Thyroid gland (tissue), 4 donors: Measurements from ENCODE around the gene ADGRF3. TPM values are rescaled to one million over a fixed set of nuclear protein-coding genes. Genes with fewer than 3 reads are reported as not detected.
A peak's percentile ranks its signal among the peaks of the same experiment; 100 is the strongest.

Experiments
- DNase-seq, 2 donors: peaks; one replicate each; pipeline ENCODE4 v3.0.0-alpha.2; 2019
- H3K27ac ChIP-seq, 3 donors: fragments of 200-600 bp; sonication (generic); 1 replicate in 2 of 3; 2 replicates in 1 of 3; pipeline ENCODE4 v1.5.1; 2016 to 2019; ENCODE audit warnings: mild to moderate bottlenecking in 1 of 3, moderate library complexity in 1 of 3
- H3K27me3 ChIP-seq: fragments of 200-600 bp; sonication (generic); one replicate; pipeline ENCODE4 v1.5.1; 2019
- H3K36me3 ChIP-seq, 2 donors: fragments of 200-600 bp; sonication (generic); one replicate each; pipeline ENCODE4 v1.5.1; 2016 to 2019
- H3K4me1 ChIP-seq, 2 donors: fragments of 200-600 bp; sonication (generic); one replicate each; pipeline ENCODE4 v1.5.1; 2017 to 2019
- H3K4me3 ChIP-seq, 3 donors: fragments of 200-600 bp; sonication (generic); replicated peaks in 1 of 3; 1 replicate in 2 of 3; 2 replicates in 1 of 3; pipeline ENCODE4 v1.5.1; 2016; ENCODE audit warnings: mild to moderate bottlenecking in 1 of 3
- H3K9me3 ChIP-seq: fragments of 200-600 bp; sonication (generic); one replicate; pipeline ENCODE4 v1.5.1; 2017
- CTCF ChIP-seq, 6 experiments: fragments of 200-600 bp in 3 of 6; fragments of 450-650 bp in 3 of 6; sonication (generic) in 3 of 6; IDR thresholded peaks; one replicate each; pipeline ENCODE4 v1.5.1; 2016 to 2019; ENCODE audit warnings: antibody characterized with exemption in 6 of 6, mild to moderate bottlenecking in 2 of 6, inconsistent platforms in 1 of 6, moderate library complexity in 1 of 6
- POLR2A ChIP-seq, 2 donors: fragments of 450-650 bp; IDR thresholded peaks; one replicate each; pipeline ENCODE4 v1.6.1; 2017; ENCODE audit warnings: antibody characterized with exemption in 2 of 2, mild to moderate bottlenecking in 2 of 2, moderate library complexity in 1 of 2
- WGBS, 2 donors: methylation state at CpG; one replicate each; pipeline ENCODE4 v1.1.5; 2017; 5-methylcytosine and 5-hydroxymethylcytosine counted together
- intact Hi-C: fragments of 100-400 bp; cut with DNase I; formaldehyde crosslinking; loops from one replicate; pipeline ENCODE4 v1.15.1; 2023
- total RNA-seq, 4 donors: library from RNA; depleted of rRNA; stranded (reverse); fragments of >200 nt; gene quantifications; one replicate each; pipeline ENCODE4 v1.2.3, GENCODE V29; 2016

Gene ADGRF3
- total RNA-seq, 4 donors from 2014 or later, result 0.15 to 0.38 TPM; not detected in 2

GRCh38 chr2:26284132-26284531 lies 62.5 kb downstream of the ADGRF3 start:
- DNase-seq, result no peak
- TF ChIP-seq CTCF (IDR thresholded peaks at IDR 0.05), result no peak
- TF ChIP-seq POLR2A (IDR thresholded peaks at IDR 0.05), result no peak
- no peaks in the 10 kb centered on the region for H3K4me1 ChIP-seq
- H3K9me3 ChIP-seq, result no peaks in the 10 kb centered on the region
- no peak overlapping the region for H3K4me3 ChIP-seq
- no peak overlapping the region for H3K27ac ChIP-seq
- peaks cover 52 to 62% of the 10 kb centered on the region in 2 donors for H3K36me3 ChIP-seq
- WGBS, 2 donors, result 95% methylated on average over 3 of the region's 3 CpGs
- intact Hi-C loops, result no loop called here
- H3K27me3 ChIP-seq, result no peaks in the 10 kb centered on the region

- Histone ChIP-seq H3K27me3 (no peaks in the 10 kb centered on the region), H3K27ac (no peak overlapping the region), H3K4me1 (no peaks in the 10 kb centered on the region), H3K4me3 (no peak overlapping the region), H3K36me3 (peaks cover 54 to 67% of the 10 kb centered on the region in 2 donors), H3K9me3 (no peaks in the 10 kb centered on the region)
- no peak for TF ChIP-seq CTCF (IDR thresholded peaks at IDR 0.05)
- no peak for TF ChIP-seq POLR2A (IDR thresholded peaks at IDR 0.05)
- intact Hi-C loops, result no loop called here
- no peak for DNase-seq
- 95 to 99% methylated on average over 2 of the region's 2 CpGs for WGBS, 2 donors
Measured at GRCh38 chr2:26283606-26284005, 63.0 kb downstream of the ADGRF3 start.

GRCh38 chr2:26281226-26281625 lies 65.4 kb downstream of the ADGRF3 start:
- Histone ChIP-seq H3K27ac (no peak overlapping the region), H3K4me1 (peaks cover 0 to 5% of the 10 kb centered on the region in 2 donors), H3K27me3 (no peaks in the 10 kb centered on the region), H3K36me3 (peaks cover 56 to 64% of the 10 kb centered on the region in 2 donors), H3K9me3 (no peaks in the 10 kb centered on the region), H3K4me3 (no peak overlapping the region)
- 87 to 94% methylated on average over 2 of the region's 2 CpGs for WGBS, 2 donors
- intact Hi-C loops, result no loop called here
- TF ChIP-seq POLR2A (IDR thresholded peaks at IDR 0.05) (no peak), CTCF (IDR thresholded peaks at IDR 0.05) (no peak)
- no peak for DNase-seq

GRCh38 chr2:26279886-26280285 lies 66.7 kb downstream of the ADGRF3 start:
- WGBS, 2 donors, result 93 to 98% methylated on average over 3 of the region's 3 CpGs
- DNase-seq, result no peak
- no peak overlapping the region for H3K4me3 ChIP-seq
- H3K4me1 ChIP-seq, result peaks cover 8 to 16% of the 10 kb centered on the region in 2 donors
- no peaks in the 10 kb centered on the region for H3K9me3 ChIP-seq
- no peak for TF ChIP-seq POLR2A (IDR thresholded peaks at IDR 0.05)
- no peak for TF ChIP-seq CTCF (IDR thresholded peaks at IDR 0.05)
- intact Hi-C loops, result no loop called here
- H3K36me3 ChIP-seq, result peaks cover 47 to 53% of the 10 kb centered on the region in 2 donors
- H3K27me3 ChIP-seq, result no peaks in the 10 kb centered on the region
- H3K27ac ChIP-seq, result no peak overlapping the region

- Histone ChIP-seq H3K9me3 (no peaks in the 10 kb centered on the region), H3K27me3 (no peaks in the 10 kb centered on the region), H3K4me1 (peaks cover 26 to 38% of the 10 kb centered on the region in 2 donors), H3K27ac (peak overlapping the region in 2 of 3 donors; percentile 94 to 95), H3K4me3 (no peak overlapping the region), H3K36me3 (peaks cover 26 to 31% of the 10 kb centered on the region in 2 donors)
- intact Hi-C loops, result no loop called here
- DNase-seq, result no peak
- 91 to 94% methylated on average over 4 of the region's 4 CpGs for WGBS, 2 donors
- no peak for TF ChIP-seq POLR2A (IDR thresholded peaks at IDR 0.05)
Measured at GRCh38 chr2:26276484-26277227, 69.9 kb downstream of the ADGRF3 start.
